ENCODE results near the gene RIPOR3.

GRCh38 chr20:50666709-50667298 is 24.5 kb downstream of the RIPOR3 start:
- TF ChIP-seq CTCF (IDR thresholded peaks at IDR 0.05) (no peak), EP300 (IDR thresholded peaks at IDR 0.05) (no peak)
